H9 (cell line): ENCODE data around the gene MARS1. TPM values are rescaled to one million over a fixed set of nuclear protein-coding genes. Genes with fewer than 3 reads are reported as not detected.
A peak's percentile ranks its signal among the peaks of the same experiment; 100 is the strongest.

Experiments used
- DNase-seq: peaks from one replicate; pipeline ENCODE4 v3.0.0-alpha.2; 2017
- H2AFZ ChIP-seq: one replicate; pipeline ENCODE4 v1.6.1; 2013; ENCODE audit warnings: mild to moderate bottlenecking, low read length, control low read depth, moderate library complexity
- H2AK5ac ChIP-seq: 2 replicates; pipeline ENCODE4 v1.6.1; 2013; ENCODE audit warnings: low read length, control low read depth, mixed read lengths; ENCODE audit not compliant: insufficient read length
- H2BK120ac ChIP-seq: one replicate; pipeline ENCODE4 v1.6.1; 2013; ENCODE audit warnings: low read depth, mild to moderate bottlenecking, low read length, control low read depth, inconsistent platforms; ENCODE audit not compliant: poor library complexity, severe bottlenecking
- H2BK12ac ChIP-seq: 2 replicates; pipeline ENCODE4 v1.6.1; 2013; ENCODE audit warnings: low read length, control low read depth, mixed read lengths, low read depth; ENCODE audit not compliant: insufficient read length
- H2BK15ac ChIP-seq: 2 replicates; pipeline ENCODE4 v1.6.1; 2013; ENCODE audit warnings: low read depth, low read length, control low read depth
- H2BK20ac ChIP-seq: one replicate; pipeline ENCODE4 v1.6.1; 2013; ENCODE audit warnings: low read depth, mild to moderate bottlenecking, low read length, control low read depth, inconsistent platforms; ENCODE audit not compliant: poor library complexity, severe bottlenecking
- H2BK5ac ChIP-seq: 2 replicates; pipeline ENCODE4 v1.6.1; 2013; ENCODE audit warnings: low read length, control low read depth, mixed read lengths; ENCODE audit not compliant: insufficient read length
- H3K14ac ChIP-seq: 2 replicates; pipeline ENCODE4 v1.6.1; 2013; ENCODE audit warnings: low read length, control low read depth; ENCODE audit not compliant: insufficient read depth
- H3K18ac ChIP-seq: 2 replicates; pipeline ENCODE4 v1.6.1; 2013; ENCODE audit warnings: low read depth, mild to moderate bottlenecking, mixed read lengths, low read length, control low read depth; ENCODE audit not compliant: insufficient read length
- H3K23ac ChIP-seq: 2 replicates; pipeline ENCODE4 v1.6.1; 2013; ENCODE audit warnings: low read length, control low read depth, mixed read lengths, low read depth; ENCODE audit not compliant: insufficient read length
- H3K23me2 ChIP-seq: 2 replicates; pipeline ENCODE4 v1.6.1; 2013; ENCODE audit warnings: low read depth, mild to moderate bottlenecking, mixed read lengths, low read length, control low read depth; ENCODE audit not compliant: insufficient read length, poor library complexity, severe bottlenecking
- H3K27ac ChIP-seq: 2 replicates; pipeline ENCODE4 v1.5.1; 2013; ENCODE audit warnings: low read length, control low read depth, mixed read lengths, low read depth; ENCODE audit not compliant: insufficient read length
- H3K27me3 ChIP-seq: 2 replicates; pipeline ENCODE4 v1.6.1; 2013; ENCODE audit warnings: low read length, control low read depth, inconsistent platforms; ENCODE audit not compliant: insufficient read depth
- H3K4ac ChIP-seq: 2 replicates; pipeline ENCODE4 v1.6.1; 2013; ENCODE audit warnings: low read depth, mild to moderate bottlenecking, control low read depth, inconsistent platforms, low read length, moderate library complexity
- H3K4me1 ChIP-seq: 2 replicates; pipeline ENCODE4 v1.6.1; 2013; ENCODE audit warnings: low read length, control low read depth, inconsistent platforms; ENCODE audit not compliant: insufficient read depth
- H3K4me2 ChIP-seq: 2 replicates; pipeline ENCODE4 v1.6.1; 2013; ENCODE audit warnings: low read length, control low read depth, mixed read lengths; ENCODE audit not compliant: insufficient read length, insufficient read depth
- H3K56ac ChIP-seq: 2 replicates; pipeline ENCODE4 v1.6.1; 2013; ENCODE audit warnings: low read depth, mild to moderate bottlenecking, mixed read lengths, low read length, control low read depth; ENCODE audit not compliant: insufficient read length
- H3K79me1 ChIP-seq: 2 replicates; pipeline ENCODE4 v1.6.1; 2013; ENCODE audit warnings: low read depth, mild to moderate bottlenecking, moderate library complexity, low read length, control low read depth, inconsistent platforms; ENCODE audit not compliant: insufficient read depth, poor library complexity, severe bottlenecking
- H3K79me2 ChIP-seq: 2 replicates; pipeline ENCODE4 v1.6.1; 2013; ENCODE audit warnings: low read length, control low read depth, inconsistent platforms; ENCODE audit not compliant: insufficient read depth
- H3K9ac ChIP-seq: 2 replicates; pipeline ENCODE4 v1.6.1; 2013; ENCODE audit warnings: low read length, control low read depth, mixed read lengths; ENCODE audit not compliant: insufficient read length; ENCODE audit errors: extremely low read depth
- H3K9me3 ChIP-seq: one replicate; pipeline ENCODE4 v1.6.1; 2013; ENCODE audit warnings: low read depth, low read length, inconsistent platforms; ENCODE audit not compliant: control insufficient read depth
- H3T11ph ChIP-seq: one replicate; pipeline ENCODE4 v1.6.1; 2013; ENCODE audit warnings: mild to moderate bottlenecking, low read length, control low read depth, inconsistent platforms
- H4K20me1 ChIP-seq: one replicate; pipeline ENCODE4 v1.6.1; 2013; ENCODE audit not compliant: control insufficient read depth, insufficient read length, insufficient read depth
- H4K5ac ChIP-seq: 2 replicates; pipeline ENCODE4 v1.6.1; 2013; ENCODE audit warnings: low read depth, mild to moderate bottlenecking, mixed read lengths, low read length, control low read depth; ENCODE audit not compliant: insufficient read length
- H4K8ac ChIP-seq: replicated peaks from 2 replicates; pipeline ENCODE4 v1.6.1; 2013; ENCODE audit warnings: low read length, control low read depth, mixed read lengths, low read depth; ENCODE audit not compliant: insufficient read length
- H4K91ac ChIP-seq: 2 replicates; pipeline ENCODE4 v1.6.1; 2013; ENCODE audit warnings: low read depth, mild to moderate bottlenecking, moderate library complexity, mixed read lengths, low read length, control low read depth; ENCODE audit not compliant: insufficient read length
- H3K27ac Mint-ChIP-seq, 3 experiments: 2 replicates in 2 of 3; 3 replicates in 1 of 3; pipeline ENCODE4 v1.8.0; 2020 to 2021; ENCODE audit warnings: mixed read lengths in 3 of 3, mild to moderate bottlenecking in 1 of 3, moderate library complexity in 1 of 3
- H3K27me3 Mint-ChIP-seq: 2 replicates; pipeline ENCODE4 v1.8.0; 2021; ENCODE audit warnings: low read depth, mild to moderate bottlenecking, moderate library complexity, mixed read lengths
- H3K36me3 Mint-ChIP-seq, 3 experiments: 2 replicates in 2 of 3; 3 replicates in 1 of 3; pipeline ENCODE4 v1.8.0; 2020 to 2021; ENCODE audit warnings: low read depth in 3 of 3, mixed read lengths in 3 of 3; ENCODE audit not compliant: insufficient read depth in 1 of 3
- H3K4me1 Mint-ChIP-seq, 2 experiments: 2 replicates each; pipeline ENCODE4 v1.8.0; 2020; ENCODE audit warnings: mixed read lengths in 2 of 2
- H3K4me3 Mint-ChIP-seq, 2 experiments: 2 replicates in 1 of 2; 3 replicates in 1 of 2; pipeline ENCODE4 v1.8.0; 2020 to 2021; ENCODE audit warnings: mild to moderate bottlenecking in 2 of 2, mixed read lengths in 2 of 2, moderate library complexity in 1 of 2
- H3K9me3 Mint-ChIP-seq, 2 experiments: 2 replicates in 1 of 2; 3 replicates in 1 of 2; pipeline ENCODE4 v1.8.0; 2020; ENCODE audit warnings: mild to moderate bottlenecking in 2 of 2, mixed read lengths in 2 of 2, moderate library complexity in 1 of 2
- WGBS: extraction: QIAGEN DNeasy Blood & Tissue Kit; methylation state at CpG from one replicate; pipeline ENCODE4 v1.1.7; 2013; ENCODE audit warnings: missing lambda C conversion rate, low lambda C conversion rate, mixed read lengths; ENCODE audit not compliant: insufficient read length; ENCODE audit errors: extremely low coverage; 5-methylcytosine and 5-hydroxymethylcytosine counted together
- total RNA-seq: library from RNA; stranded (reverse); gene quantifications from 2 replicates; pipeline ENCODE4 v1.2.1, GENCODE V29; 2021
- TF ChIP-seq, protein P1 (sequence below): fragments of 200-600 bp; sonication (generic); conservative IDR thresholded peaks from 3 replicates; pipeline ENCODE4 v1.8.0; 2021; ENCODE audit warnings: antibody characterized with exemption, mild to moderate bottlenecking

Gene MARS1
- total RNA-seq, 1 experiment from 2014 or later = 368 TPM

GRCh38 chr12:57541001-57541400 is 53.1 kb downstream of the MARS1 start:
- Histone ChIP-seq H3K9me3 (no peaks in the 10 kb centered on the region), H3K4me1 (peaks cover 3% of the 10 kb centered on the region), H3K79me2 (no peaks in the 10 kb centered on the region; the same call in 1 of the 2 replicates), H3T11ph (no peak overlapping the region), H3K27me3 (no peaks in the 10 kb centered on the region), H2BK15ac (no peak overlapping the region), H3K18ac (no peak overlapping the region), H3K27ac (no peak overlapping the region), H4K8ac (no peak overlapping the region), H4K91ac (no peak overlapping the region), H2BK120ac (no peak overlapping the region), H3K9ac (no peak overlapping the region), H2BK20ac (no peak overlapping the region), H3K79me1 (peaks cover 8% of the 10 kb centered on the region), H3K23ac (no peak overlapping the region), H2BK5ac (no peak overlapping the region), H2AK5ac (no peak overlapping the region), H2BK12ac (no peak overlapping the region), H3K23me2 (no peaks in the 10 kb centered on the region), H4K20me1 (no peaks in the 10 kb centered on the region), H3K56ac (no peak overlapping the region), H3K4ac (no peak overlapping the region), H2AFZ (no peak overlapping the region), H4K5ac (no peak overlapping the region), H3K4me2 (no peak overlapping the region), H3K14ac (no peak overlapping the region)
- TF ChIP-seq, protein P1, sequence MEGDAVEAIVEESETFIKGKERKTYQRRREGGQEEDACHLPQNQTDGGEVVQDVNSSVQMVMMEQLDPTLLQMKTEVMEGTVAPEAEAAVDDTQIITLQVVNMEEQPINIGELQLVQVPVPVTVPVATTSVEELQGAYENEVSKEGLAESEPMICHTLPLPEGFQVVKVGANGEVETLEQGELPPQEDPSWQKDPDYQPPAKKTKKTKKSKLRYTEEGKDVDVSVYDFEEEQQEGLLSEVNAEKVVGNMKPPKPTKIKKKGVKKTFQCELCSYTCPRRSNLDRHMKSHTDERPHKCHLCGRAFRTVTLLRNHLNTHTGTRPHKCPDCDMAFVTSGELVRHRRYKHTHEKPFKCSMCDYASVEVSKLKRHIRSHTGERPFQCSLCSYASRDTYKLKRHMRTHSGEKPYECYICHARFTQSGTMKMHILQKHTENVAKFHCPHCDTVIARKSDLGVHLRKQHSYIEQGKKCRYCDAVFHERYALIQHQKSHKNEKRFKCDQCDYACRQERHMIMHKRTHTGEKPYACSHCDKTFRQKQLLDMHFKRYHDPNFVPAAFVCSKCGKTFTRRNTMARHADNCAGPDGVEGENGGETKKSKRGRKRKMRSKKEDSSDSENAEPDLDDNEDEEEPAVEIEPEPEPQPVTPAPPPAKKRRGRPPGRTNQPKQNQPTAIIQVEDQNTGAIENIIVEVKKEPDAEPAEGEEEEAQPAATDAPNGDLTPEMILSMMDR = no peak
- Mint-ChIP-seq H3K4me3 (no peak overlapping the region), H3K27me3 (no peaks in the 10 kb centered on the region), H3K9me3 (no peaks in the 10 kb centered on the region), H3K36me3 (peaks cover 5 to 48% (median 41%) of the 10 kb centered on the region in 3 experiments), H3K4me1 (peaks cover 15 to 22% of the 10 kb centered on the region in 2 experiments), H3K27ac (peak overlapping the region in 2 of 3 experiments; percentile 36 to 43; a peak in 1 of 7 replicates)
- no CpG with 5 or more reads among the region's 2 CpGs for WGBS
- DNase-seq = no peak
